ENCODE measurements around the gene C5orf58. TPM values are rescaled to one million over a fixed set of nuclear protein-coding genes. Genes with fewer than 3 reads are reported as not detected.

The C5orf58 gene
- total and polyA plus RNA-seq, 8 donors = 0.34 to 0.72 (median 0.43) TPM; not detected in 2

GRCh38 chr5:170220191-170220590 lies 12.6 kb upstream of the C5orf58 start:
- ATAC-seq (no peak), DNase-seq (no peak)
- H3K9me3 ChIP-seq = no peaks in the 10 kb centered on the region
- H3K4me3 ChIP-seq = no peak overlapping the region
- no peaks in the 10 kb centered on the region for H3K27me3 ChIP-seq
- intact Hi-C loops (cut with DNase I) = loop anchor here in 1 of 2 donors (10.0 kb wide), 1 partner anchor 415 kb away; no protein-coding TSS in a partner anchor
- no peak for TF ChIP-seq CTCF (IDR thresholded peaks at IDR 0.05)
- H3K4me1 ChIP-seq = no peaks in the 10 kb centered on the region
- H3K36me3 ChIP-seq = no peaks in the 10 kb centered on the region
- no peak overlapping the region for H3K27ac ChIP-seq

GRCh38 chr5:170221327-170221741 lies 11.5 kb upstream of the C5orf58 start:
- no peaks in the 10 kb centered on the region for H3K36me3 ChIP-seq
- H3K27me3 ChIP-seq = no peaks in the 10 kb centered on the region
- ATAC-seq (peak; percentile 62), DNase-seq (peak in 2 of 4 donors; percentile 58 to 79)
- TF ChIP-seq CTCF (IDR thresholded peaks at IDR 0.05) = no peak
- H3K27ac ChIP-seq = no peak overlapping the region
- no peak overlapping the region for H3K4me3 ChIP-seq
- intact Hi-C loops (cut with DNase I) = loop anchor here in 1 of 2 donors (10.0 kb wide), 1 partner anchor 413 kb away; no protein-coding TSS in a partner anchor
- H3K9me3 ChIP-seq = no peaks in the 10 kb centered on the region
- no peaks in the 10 kb centered on the region for H3K4me1 ChIP-seq

- intact Hi-C loops (cut with DNase I) = loop anchor here in 1 of 2 donors (10.0 kb wide), 1 partner anchor 411 kb away; no protein-coding TSS in a partner anchor
- no peaks in the 10 kb centered on the region for H3K36me3 ChIP-seq
- TF ChIP-seq CTCF (IDR thresholded peaks at IDR 0.05) = no peak
- DNase-seq = peak in 1 of 4 donors; percentile 39
- no peaks in the 10 kb centered on the region for H3K27me3 ChIP-seq
- no peak overlapping the region for H3K27ac ChIP-seq
- no peaks in the 10 kb centered on the region for H3K4me1 ChIP-seq
- H3K9me3 ChIP-seq = no peaks in the 10 kb centered on the region
- H3K4me3 ChIP-seq = no peak overlapping the region
- ATAC-seq = no peak
Observed at GRCh38 chr5:170223360-170223759, 9.4 kb upstream of the C5orf58 start.

- ATAC-seq = no peak
- no peak overlapping the region for H3K4me3 ChIP-seq
- intact Hi-C loops (cut with DNase I) = loop anchor here in 1 of 2 donors (10.0 kb wide), 1 partner anchor 411 kb away; no protein-coding TSS in a partner anchor
Observed at GRCh38 chr5:170223906-170224305, 8.9 kb upstream of the C5orf58 start.

More at GRCh38 chr5:170223906-170224305, 8.9 kb upstream of the C5orf58 start:
- Histone ChIP-seq H3K4me1 (no peaks in the 10 kb centered on the region), H3K36me3 (no peaks in the 10 kb centered on the region), H3K9me3 (no peaks in the 10 kb centered on the region), H3K27ac (no peak overlapping the region), H3K27me3 (no peaks in the 10 kb centered on the region)
- no peak for TF ChIP-seq CTCF (IDR thresholded peaks at IDR 0.05)
- DNase-seq = no peak

Data from left lung (tissue), 10 donors.